NCI-H146 (cell line): ENCODE data around the gene MFSD6L.
"Not testable (repeated sequence)": the region's sequence is repeated elsewhere in the genome, so short reads cannot be mapped to it uniquely, and the experiment has no call there.

Experiments used
- DNase-seq: peaks from one replicate; lab custom pipeline; 2025; lab: John Stamatoyannopoulos, UW

MFSD6L gene

DNA sequence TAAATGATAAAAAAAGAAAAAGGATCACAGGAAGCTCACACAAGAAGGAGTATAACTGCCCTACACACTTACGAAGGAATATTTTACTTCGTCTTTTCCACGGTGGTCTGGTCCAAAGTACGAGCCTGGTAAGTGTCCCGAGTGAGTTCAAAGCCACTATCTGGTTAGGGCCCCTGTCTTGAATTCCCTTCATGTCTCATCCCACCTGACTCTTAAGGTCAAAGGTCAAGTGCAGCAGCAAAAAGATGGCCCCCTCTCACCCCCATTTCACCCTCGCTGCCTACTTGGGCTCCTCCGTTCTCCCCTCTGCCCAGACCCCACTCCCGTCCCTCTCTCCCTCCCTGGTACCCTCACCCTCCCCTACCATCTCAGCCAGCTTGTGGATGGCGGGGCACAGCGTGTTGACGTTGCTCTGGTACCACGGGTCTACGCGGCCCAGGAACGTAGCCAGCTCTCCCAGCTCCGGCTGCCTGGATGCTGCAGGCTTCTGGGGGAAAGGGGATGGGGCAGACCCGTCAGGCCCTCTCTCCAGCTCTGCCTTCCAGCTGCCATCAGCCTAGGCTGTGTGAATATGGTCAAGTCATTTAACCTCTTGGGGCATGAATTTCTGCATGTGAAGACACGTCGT, 27.8 kb upstream of the MFSD6L start:
- DNase-seq, result no peak

DNA sequence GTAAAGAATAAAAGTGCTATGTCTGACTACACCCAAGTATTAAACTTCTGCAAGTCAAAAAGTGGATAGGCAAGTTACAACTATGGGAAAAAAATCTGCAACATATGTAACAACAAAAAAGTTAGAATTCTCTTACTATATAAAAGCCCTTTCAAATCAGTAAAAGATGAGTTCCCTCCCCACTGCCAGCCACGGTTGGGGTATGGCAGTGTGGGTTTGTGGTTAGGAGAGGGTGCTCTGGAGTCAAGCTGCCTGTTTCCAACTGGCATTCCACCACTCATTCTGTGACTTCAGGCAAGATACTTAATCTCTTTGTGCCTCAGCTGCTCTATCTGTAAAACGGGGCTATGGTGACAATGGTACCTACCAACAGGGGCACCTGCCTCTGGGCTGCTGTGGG, 26.6 kb upstream of the MFSD6L start:
- no peak for DNase-seq

- no peak for DNase-seq
Measured at GRCh38 chr17:8823279-8823678, 24.1 kb upstream of the MFSD6L start.

DNA sequence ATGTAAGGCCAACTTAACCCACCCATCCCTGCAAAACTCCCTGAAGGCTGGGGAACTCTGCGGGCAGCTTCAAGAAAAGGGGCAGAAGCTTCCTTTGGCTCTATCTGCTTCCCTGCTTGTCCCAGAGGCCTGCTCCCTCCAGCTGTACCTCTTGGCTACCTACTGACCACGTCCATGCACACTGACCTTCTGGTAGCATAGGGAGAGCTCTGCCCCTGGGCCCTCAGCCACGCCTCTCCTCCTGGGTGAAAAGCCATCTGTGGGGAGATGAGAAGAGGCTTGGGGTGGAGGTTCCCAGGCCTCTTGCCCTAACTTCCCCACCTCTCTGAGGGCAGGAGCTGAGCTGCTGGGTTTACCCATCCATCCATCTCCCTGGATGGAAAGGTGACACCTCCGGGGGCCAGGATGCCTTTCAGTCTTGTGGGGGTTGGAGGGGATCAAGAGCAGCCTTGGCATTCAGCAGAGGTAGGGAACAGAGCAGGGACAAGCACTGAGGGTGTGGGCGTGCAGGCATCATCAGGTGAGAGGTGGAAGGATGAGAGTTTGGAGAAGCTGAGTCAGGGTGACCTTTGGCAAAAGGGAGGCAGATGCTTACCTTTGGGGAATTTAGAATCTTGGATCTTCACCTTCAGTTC, 23.4 kb upstream of the MFSD6L start:
- no peak for DNase-seq

DNA sequence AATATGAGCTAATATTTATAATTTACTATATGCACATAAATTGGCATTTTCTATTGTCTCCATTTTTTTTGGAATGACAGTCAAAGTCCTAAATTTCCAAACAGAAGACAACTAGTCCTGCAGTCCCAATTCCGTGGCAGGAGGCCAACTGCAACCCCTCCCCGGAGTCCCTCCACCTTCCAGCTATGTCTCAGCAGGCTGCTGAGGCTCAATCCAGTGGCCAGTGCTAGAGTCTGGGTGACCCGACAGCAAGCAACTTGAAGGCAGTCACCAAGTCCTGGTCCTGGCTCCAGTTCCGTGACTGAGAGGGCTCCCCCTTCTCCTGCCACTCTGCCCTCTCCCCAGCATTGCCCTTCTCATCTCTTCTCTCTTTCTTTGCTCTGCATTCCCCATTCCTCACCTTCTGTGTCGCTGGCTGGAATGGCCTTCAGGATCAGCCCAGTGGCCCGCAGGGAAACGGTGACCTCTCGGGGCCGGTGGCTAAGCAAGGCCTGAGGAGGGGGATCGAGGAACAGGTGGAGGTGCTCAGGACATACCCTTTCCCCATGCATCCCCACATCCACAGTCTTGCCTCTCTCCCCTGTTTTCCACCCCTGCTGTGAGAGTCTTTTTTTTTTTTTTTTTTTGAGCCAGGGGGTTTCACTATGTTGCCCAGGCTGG, 22.4 kb upstream of the MFSD6L start:
- DNase-seq, result no peak

DNA sequence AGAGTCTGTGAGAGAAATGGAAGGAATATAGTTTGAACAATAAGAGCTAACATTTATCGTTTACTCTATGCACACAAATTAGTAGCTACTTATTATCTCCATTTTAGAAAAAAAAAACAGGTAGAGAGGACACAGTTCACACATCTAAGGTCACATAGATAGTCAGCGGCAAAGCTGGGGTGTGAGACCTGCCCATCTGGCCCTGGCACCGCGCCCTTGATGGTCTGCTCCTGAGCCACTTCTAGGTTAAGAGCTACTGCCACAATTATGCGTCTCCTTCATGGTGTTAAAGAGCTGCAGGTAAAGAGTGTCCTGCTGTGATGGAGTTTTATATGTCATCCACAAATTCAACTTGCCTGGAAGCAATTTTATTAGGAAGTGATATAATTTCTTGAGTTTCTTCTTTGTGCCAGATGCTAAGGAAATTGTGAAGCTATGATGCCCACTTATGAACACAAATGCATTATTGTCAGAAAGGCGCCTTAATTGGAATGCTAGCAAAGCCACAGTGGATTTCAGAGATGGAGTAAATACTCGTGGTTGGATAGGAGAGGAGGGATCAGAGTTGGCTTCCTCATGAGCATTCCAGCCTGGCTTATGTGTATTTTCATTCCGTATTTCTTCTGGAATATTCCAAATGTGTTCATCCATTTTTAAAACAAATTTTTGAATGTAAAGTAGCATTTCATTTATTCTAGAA, 21.3 kb upstream of the MFSD6L start:
- DNase-seq, result no peak

DNA sequence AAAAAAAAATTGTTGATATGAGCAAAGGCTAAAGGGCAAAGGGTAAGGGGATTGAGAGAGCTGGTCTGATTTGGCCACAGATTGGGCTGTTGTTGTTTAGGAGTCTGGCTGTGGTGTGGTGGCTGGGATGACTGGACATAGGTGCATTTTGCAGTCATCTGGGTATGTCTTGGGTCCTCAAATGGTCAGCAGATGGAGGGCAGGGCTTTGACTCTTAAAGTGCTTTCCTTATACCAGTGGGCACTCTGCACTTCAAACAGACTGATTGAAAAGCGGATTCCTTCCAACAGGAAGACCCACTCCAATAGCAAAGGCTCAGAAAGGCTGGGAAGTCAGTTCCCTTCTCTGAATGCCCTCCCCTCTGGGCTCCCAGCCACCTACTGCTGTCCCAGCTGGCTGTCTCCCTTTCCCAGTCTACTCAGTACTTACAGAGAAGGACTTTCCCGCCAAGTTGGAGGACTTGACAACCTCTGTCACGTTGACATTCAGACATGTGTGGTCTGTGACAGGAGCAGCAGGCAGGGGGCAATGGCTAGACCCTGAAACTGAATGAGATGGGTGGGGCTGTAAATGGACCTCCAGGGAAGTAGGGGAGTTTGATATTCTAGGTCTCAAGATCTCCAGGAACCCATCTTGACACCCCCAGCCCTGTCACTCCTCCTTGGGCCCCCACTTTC, 19.6 kb upstream of the MFSD6L start:
- no peak for DNase-seq

- DNase-seq, result no peak
Measured at GRCh38 chr17:8818047-8818446, 18.9 kb upstream of the MFSD6L start.

GRCh38 chr17:8806926-8807550, 7.9 kb upstream of the MFSD6L start:
- DNase-seq, result no peak

- no peak for DNase-seq
Measured at GRCh38 chr17:8806253-8806925, 7.2 kb upstream of the MFSD6L start.

- DNase-seq, result not testable (repeated sequence)
Measured at GRCh38 chr17:8805396-8805795, 6.2 kb upstream of the MFSD6L start.

- DNase-seq, result peak; percentile 27
Measured at GRCh38 chr17:8803531-8804420, 4.6 kb upstream of the MFSD6L start.

- peak; percentile 45 for DNase-seq
Measured at GRCh38 chr17:8801135-8801840, 2.1 kb upstream of the MFSD6L start.

GRCh38 chr17:8800656-8801055, 1.5 kb upstream of the MFSD6L start:
- DNase-seq, result no peak

GRCh38 chr17:8799570-8800212, 526 bp upstream of the MFSD6L start:
- DNase-seq, result peak; percentile 34

GRCh38 chr17:8798176-8798845, 854 bp downstream of the MFSD6L start:
- DNase-seq, result no peak

DNA sequence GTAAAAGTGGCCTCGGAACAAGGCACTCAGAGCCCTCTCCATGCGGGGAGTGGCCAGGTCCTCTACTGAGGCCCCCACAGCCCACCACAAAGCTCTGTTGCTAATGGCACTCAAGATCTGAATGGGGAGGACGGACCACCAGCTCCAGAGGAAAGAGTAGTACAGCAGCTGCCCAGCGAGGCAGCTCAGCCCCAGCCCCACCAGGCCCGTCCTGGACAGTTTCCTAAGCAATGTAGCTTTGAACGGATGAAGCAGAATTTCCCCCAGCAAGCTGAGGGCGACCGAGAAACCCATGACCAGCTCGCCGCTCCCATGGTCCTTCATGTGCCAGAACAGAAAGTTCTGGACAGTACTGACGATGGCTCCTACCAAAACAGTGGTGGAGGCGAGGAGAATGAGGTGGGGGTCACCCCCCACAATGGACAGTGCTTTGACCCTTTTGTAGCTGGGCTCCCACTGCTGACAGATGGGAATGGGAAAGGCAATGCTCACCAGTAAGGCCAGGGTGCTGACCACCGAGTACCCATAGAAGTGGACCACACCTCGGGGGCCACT, 1.5 kb downstream of the MFSD6L start:
- DNase-seq, result no peak

DNA sequence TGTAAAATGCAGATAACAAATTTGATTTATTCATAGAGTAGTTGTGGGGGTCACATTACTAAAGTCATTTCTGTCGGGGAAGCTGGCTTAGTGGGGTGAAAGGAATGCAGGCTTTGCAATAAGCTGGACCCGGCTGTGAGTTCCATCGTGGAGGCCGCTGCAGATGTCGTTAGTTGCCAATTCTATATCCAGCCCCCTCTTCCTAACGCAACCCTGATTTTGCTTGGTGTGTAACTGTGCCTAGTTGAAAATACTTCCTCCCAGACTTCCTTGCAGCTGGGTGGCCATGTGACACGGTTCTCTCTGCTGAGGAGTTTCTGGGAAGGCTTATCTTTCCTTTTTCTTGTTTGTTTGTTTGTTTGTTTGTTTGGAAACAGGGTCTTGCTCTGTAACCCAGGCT, 4.5 kb downstream of the MFSD6L start:
- DNase-seq, result no peak
